Spleen (tissue), 11 donors: ENCODE measurements around the gene DPM1. TPM values are rescaled to one million over a fixed set of nuclear protein-coding genes. Genes with fewer than 3 reads are reported as not detected.

Experiments
- DNase-seq: peaks from one replicate; pipeline ENCODE4 v3.0.0-alpha.2; 2020
- H3K27ac ChIP-seq, 8 donors: fragments of 200-600 bp; sonication (generic) in 7 of 8; 1 replicate in 4 of 8; 2 replicates in 4 of 8; pipeline versions ENCODE4 v1.5.0 to v1.8.0; 2016 to 2021; ENCODE audit warnings: inconsistent platforms in 4 of 8, mild to moderate bottlenecking in 4 of 8, moderate library complexity in 1 of 8
- H3K27me3 ChIP-seq, 7 donors: fragments of 200-600 bp; sonication (generic) in 6 of 7; replicated peaks in 1 of 7; 1 replicate in 4 of 7; 2 replicates in 3 of 7; pipeline versions ENCODE4 v1.5.0 to v1.8.0; 2016 to 2021; ENCODE audit warnings: inconsistent platforms in 3 of 7, mild to moderate bottlenecking in 1 of 7
- H3K36me3 ChIP-seq, 6 donors: fragments of 200-600 bp; sonication (generic) in 5 of 6; 1 replicate in 4 of 6; 2 replicates in 2 of 6; pipeline versions ENCODE4 v1.5.0 to v1.8.0; 2016 to 2021; ENCODE audit warnings: inconsistent platforms in 2 of 6
- H3K4me1 ChIP-seq, 6 donors: fragments of 200-600 bp; sonication (generic) in 5 of 6; 1 replicate in 3 of 6; 2 replicates in 3 of 6; pipeline versions ENCODE4 v1.5.0 to v1.8.0; 2016 to 2021; ENCODE audit warnings: inconsistent platforms in 3 of 6
- H3K4me3 ChIP-seq, 8 donors: fragments of 200-600 bp; sonication (generic) in 7 of 8; 1 replicate in 4 of 8; 2 replicates in 4 of 8; pipeline versions ENCODE4 v1.5.0 to v1.8.0; 2016 to 2021; ENCODE audit warnings: inconsistent platforms in 4 of 8, mild to moderate bottlenecking in 4 of 8, moderate library complexity in 2 of 8
- H3K9me3 ChIP-seq, 8 donors: fragments of 200-600 bp; sonication (generic) in 7 of 8; 1 replicate in 4 of 8; 2 replicates in 4 of 8; pipeline versions ENCODE4 v1.5.0 to v1.8.0; 2016 to 2021; ENCODE audit warnings: inconsistent platforms in 4 of 8
- CTCF ChIP-seq, 11 experiments: fragments of 200-600 bp in 7 of 11; fragments of 450-650 bp in 4 of 11; sonication (generic) in 4 of 11; IDR thresholded peaks in 8 of 11; conservative IDR thresholded peaks in 3 of 11; 1 replicate in 7 of 11; 2 replicates in 4 of 11; pipeline versions ENCODE4 v1.4.0 to v1.8.0; 2016 to 2021; ENCODE audit warnings: antibody characterized with exemption in 11 of 11, inconsistent platforms in 4 of 11, mild to moderate bottlenecking in 1 of 11
- POLR2A ChIP-seq, 3 donors: fragments of 450-650 bp; IDR thresholded peaks; one replicate each; pipeline ENCODE4 v1.5.1; 2017; ENCODE audit warnings: antibody characterized with exemption in 3 of 3, mild to moderate bottlenecking in 1 of 3
- POLR2AphosphoS5 ChIP-seq, 3 donors: sonication (generic); formaldehyde crosslinking; IDR thresholded peaks; one replicate each; pipeline ENCODE4 v1.5.1; 2017; ENCODE audit warnings: antibody characterized with exemption in 3 of 3
- WGBS, 5 donors: extraction: QIAGEN DNeasy Blood & Tissue Kit in 3 of 5; methylation state at CpG; one replicate each; pipeline versions ENCODE4 v1.1.5 to v1.1.7; 2013 to 2018; 5-methylcytosine and 5-hydroxymethylcytosine counted together
- intact Hi-C: fragments of 100-400 bp; cut with DNase I; formaldehyde crosslinking; loops from one replicate; pipeline ENCODE4 v1.15.0; 2023; ENCODE audit warnings: low total_unique reads
- polyA plus RNA-seq, 3 donors: library from polyadenylated mRNA; stranded (reverse); fragments of 200-250 nt; gene quantifications; one replicate each; pipeline ENCODE4 v1.2.1, GENCODE V29; 2013
- total RNA-seq, 7 donors: library from RNA; depleted of rRNA in 3 of 7; stranded (reverse); fragments of >200 nt in 3 of 7; fragmentation: NEBNext Ultra II Directional in 4 of 7; extraction: Animal tissue kit (Norgen Biotek cat#: 25700) in 4 of 7; gene quantifications; one replicate each; pipeline versions ENCODE4 v1.1.0 to v1.2.1, GENCODE V29; 2016 to 2021
- donor health status: healthy with polysubstance abuse.
- donor health status: DM: no; HTN: no; CAD: no; lungs with moderate emphysema.
- donor health status: DM: no; HTN: no; CAD: no.
- donor health status: Bipolar disorder and iron deficiency.
- donor health status: healthy.
- donor health status: DM: no; HTN: no; CAD: no.
- donor health status: DM: yes; HTN: yes; CAD: no.

The DPM1 gene
- total and polyA plus RNA-seq, 10 donors = 28.1 to 65.0 (median 43.8) TPM

DNA sequence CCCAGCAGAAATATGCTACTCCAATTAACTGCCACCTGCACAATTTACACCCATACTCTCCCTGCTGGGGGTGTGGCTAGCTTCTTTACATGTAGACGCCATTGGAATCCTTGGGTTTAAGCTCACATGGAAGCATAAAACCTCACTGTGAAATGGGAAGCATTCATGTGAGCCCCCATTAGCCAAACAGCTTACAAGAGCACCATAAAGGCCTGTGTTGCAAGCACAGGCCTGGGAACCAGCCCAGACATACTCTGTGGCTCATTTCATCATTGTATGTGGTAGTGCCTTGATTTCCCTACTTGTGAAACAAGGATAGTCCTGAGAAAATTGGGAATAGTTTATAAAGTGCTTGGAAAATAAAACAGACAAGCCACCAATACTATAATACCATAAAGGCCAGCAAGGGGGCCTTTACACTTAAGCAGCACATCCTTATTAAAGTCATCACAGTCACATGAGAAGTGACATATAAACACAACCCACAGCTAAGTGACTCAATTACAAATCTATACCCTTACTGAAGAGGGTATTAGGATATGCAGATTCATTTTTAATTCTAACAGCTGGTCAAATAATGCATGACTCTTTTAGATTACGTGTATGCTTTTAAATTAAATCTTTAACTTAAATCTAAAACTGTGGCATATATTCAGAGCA is 33.9 kb downstream of the DPM1 start:
- Histone ChIP-seq H3K27me3 (no peaks in the 10 kb centered on the region), H3K4me1 (peaks cover 49 to 100% (median 92%) of the 10 kb centered on the region in 6 donors), H3K9me3 (no peaks in the 10 kb centered on the region), H3K27ac (peak overlapping the region in 1 of 8 donors; percentile 8), H3K36me3 (peaks cover 0 to 69% (median 0%) of the 10 kb centered on the region in 6 donors), H3K4me3 (no peak overlapping the region)
- TF ChIP-seq CTCF (IDR thresholded peaks at IDR 0.05 in 8 of 11, conservative IDR thresholded peaks at IDR 0.05 in 3 of 11) (no peak), POLR2AphosphoS5 (IDR thresholded peaks at IDR 0.05) (no peak), POLR2A (IDR thresholded peaks at IDR 0.05) (no peak)
- 53 to 75% (median 64%) methylated on average over 2 of the region's 2 CpGs for WGBS, 5 donors
- no peak for DNase-seq
- intact Hi-C loops = no loop called here

DNA sequence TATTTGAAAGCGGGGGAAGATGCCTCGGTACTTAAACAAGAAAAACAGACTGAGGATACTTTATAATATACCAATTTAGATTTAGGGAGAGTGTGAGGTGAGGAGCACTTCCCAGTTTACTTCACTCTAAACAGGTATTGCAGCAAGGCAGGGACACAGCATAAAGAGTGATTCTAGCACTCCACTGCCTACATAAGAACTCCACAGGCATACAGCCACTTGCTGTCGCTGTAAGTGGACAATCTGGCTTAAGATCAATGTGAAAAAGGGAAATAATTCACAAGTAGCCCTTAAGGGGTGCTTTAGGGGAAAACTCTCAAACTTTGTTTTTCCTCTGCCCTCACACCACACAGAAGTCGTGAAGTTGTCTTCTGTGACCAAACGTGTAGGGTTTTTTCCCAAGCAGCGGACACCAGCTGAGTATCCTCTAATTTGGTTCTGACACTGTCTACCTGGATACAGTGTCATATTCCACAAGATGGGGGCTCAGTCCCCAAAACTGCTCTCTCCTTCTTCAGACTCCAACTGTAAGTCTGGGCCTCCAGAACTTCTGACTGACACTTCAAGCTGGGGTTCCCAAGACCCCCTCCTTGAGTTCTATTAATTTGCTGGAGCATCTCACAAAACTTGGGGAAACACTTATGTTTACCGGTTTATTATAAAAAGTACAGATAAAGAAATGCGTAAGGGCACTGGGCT is 36.4 kb downstream of the DPM1 start:
- peaks cover 48 to 100% (median 92%) of the 10 kb centered on the region in 6 donors for H3K4me1 ChIP-seq
- TF ChIP-seq POLR2A (IDR thresholded peaks at IDR 0.05) (no peak), CTCF (IDR thresholded peaks at IDR 0.05 in 8 of 11, conservative IDR thresholded peaks at IDR 0.05 in 3 of 11) (no peak), POLR2AphosphoS5 (IDR thresholded peaks at IDR 0.05) (no peak)
- peaks cover 0 to 57% (median 0%) of the 10 kb centered on the region in 6 donors for H3K36me3 ChIP-seq
- no peaks in the 10 kb centered on the region for H3K27me3 ChIP-seq
- H3K9me3 ChIP-seq = no peaks in the 10 kb centered on the region
- intact Hi-C loops = no loop called here
- 70 to 80% (median 73%) methylated on average over 8 of the region's 8 CpGs for WGBS, 5 donors
- peak overlapping the region in 2 of 8 donors; percentile 1 to 6 for H3K27ac ChIP-seq
- no peak for DNase-seq
- no peak overlapping the region for H3K4me3 ChIP-seq

DNA sequence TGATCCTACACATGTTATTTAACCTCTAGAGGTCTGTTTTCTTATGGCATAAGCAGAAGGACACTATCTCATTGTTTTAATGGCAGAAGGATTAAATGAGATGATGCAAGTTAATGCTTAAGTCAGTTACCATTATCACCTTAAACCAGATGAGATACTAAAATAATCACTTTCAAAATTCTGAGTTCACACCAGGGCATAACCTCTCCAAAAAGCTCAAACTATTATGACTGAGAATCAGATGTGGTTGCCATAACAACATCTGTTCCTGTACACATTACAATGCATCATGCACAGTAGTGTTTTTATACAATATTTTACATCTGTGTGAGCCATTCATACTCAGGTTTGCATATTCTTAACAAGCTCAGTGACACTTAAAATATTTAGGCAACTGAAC is 37.3 kb downstream of the DPM1 start:
- Histone ChIP-seq H3K27ac (no peak overlapping the region), H3K27me3 (no peaks in the 10 kb centered on the region), H3K4me1 (peaks cover 54 to 100% (median 92%) of the 10 kb centered on the region in 6 donors), H3K9me3 (no peaks in the 10 kb centered on the region), H3K36me3 (peaks cover 0 to 55% (median 0%) of the 10 kb centered on the region in 6 donors), H3K4me3 (no peak overlapping the region)
- DNase-seq = no peak
- intact Hi-C loops = no loop called here
- no peak for TF ChIP-seq CTCF (IDR thresholded peaks at IDR 0.05 in 8 of 11, conservative IDR thresholded peaks at IDR 0.05 in 3 of 11)
- no peak for TF ChIP-seq POLR2A (IDR thresholded peaks at IDR 0.05)
- TF ChIP-seq POLR2AphosphoS5 (IDR thresholded peaks at IDR 0.05) = no peak

GRCh38 chr20:50919567-50919966 is 38.8 kb downstream of the DPM1 start:
- TF ChIP-seq POLR2A (IDR thresholded peaks at IDR 0.05) (no peak), CTCF (IDR thresholded peaks at IDR 0.05 in 8 of 11, conservative IDR thresholded peaks at IDR 0.05 in 3 of 11) (no peak), POLR2AphosphoS5 (IDR thresholded peaks at IDR 0.05) (no peak)
- H3K4me3 ChIP-seq = no peak overlapping the region
- peaks cover 54 to 100% (median 90%) of the 10 kb centered on the region in 6 donors for H3K4me1 ChIP-seq
- H3K27me3 ChIP-seq = no peaks in the 10 kb centered on the region
- peak overlapping the region in 1 of 8 donors; percentile 6 for H3K27ac ChIP-seq
- peaks cover 0 to 44% (median 0%) of the 10 kb centered on the region in 6 donors for H3K36me3 ChIP-seq
- 73 to 84% (median 80%) methylated on average over 6 of the region's 6 CpGs for WGBS, 5 donors
- DNase-seq = no peak
- no peaks in the 10 kb centered on the region for H3K9me3 ChIP-seq
- intact Hi-C loops = no loop called here
